Uterus (tissue), 4 donors: ENCODE measurements around the gene SORT1. TPM values are rescaled to one million over a fixed set of nuclear protein-coding genes. Genes with fewer than 3 reads are reported as not detected.
A peak's percentile ranks its signal among the peaks of the same experiment; 100 is the strongest.

ENCODE experiments used
- DNase-seq, 2 donors: peaks; one replicate each; pipeline ENCODE4 v3.0.0-alpha.2; 2019 to 2020
- H3K27ac ChIP-seq, 2 donors: fragments of 200-600 bp; sonication (generic); 1 replicate in 1 of 2; 2 replicates in 1 of 2; pipeline ENCODE4 v1.5.1; 2016 to 2018
- H3K27me3 ChIP-seq, 2 donors: fragments of 200-600 bp; sonication (generic); one replicate each; pipeline ENCODE4 v1.5.1; 2018 to 2019; ENCODE audit warnings: control low read depth in 1 of 2
- H3K36me3 ChIP-seq, 2 donors: fragments of 200-600 bp; sonication (generic); one replicate each; pipeline ENCODE4 v1.5.1; 2019; ENCODE audit warnings: control low read depth in 1 of 2
- H3K4me1 ChIP-seq, 2 donors: fragments of 200-600 bp; sonication (generic); one replicate each; pipeline ENCODE4 v1.5.1; 2018 to 2019; ENCODE audit warnings: control low read depth in 1 of 2
- H3K4me3 ChIP-seq, 2 donors: fragments of 200-600 bp; sonication (generic); 1 replicate in 1 of 2; 2 replicates in 1 of 2; pipeline ENCODE4 v1.5.1; 2018 to 2019; ENCODE audit warnings: mild to moderate bottlenecking in 1 of 2
- H3K9me3 ChIP-seq, 2 donors: fragments of 200-600 bp; sonication (generic); one replicate each; pipeline ENCODE4 v1.5.1; 2019; ENCODE audit warnings: control low read depth in 1 of 2
- POLR2A ChIP-seq, 2 donors: fragments of 450-650 bp; IDR thresholded peaks; one replicate each; pipeline ENCODE4 v1.6.1; 2016; ENCODE audit warnings: antibody characterized with exemption in 2 of 2, mild to moderate bottlenecking in 1 of 2, moderate library complexity in 1 of 2
- intact Hi-C: fragments of 100-400 bp; cut with DNase I; formaldehyde crosslinking; loops from one replicate; pipeline ENCODE4 v1.15.1; 2023; ENCODE audit warnings: low total_unique reads
- total RNA-seq, 4 donors: library from RNA; depleted of rRNA in 3 of 4; stranded (reverse); fragments of >200 nt in 3 of 4; gene quantifications; one replicate each; pipeline versions ENCODE4 v1.1.0 to v1.2.4, GENCODE V29; 2014 to 2023
- TF ChIP-seq, protein P1 (sequence below), 4 experiments: fragments of 200-600 bp in 2 of 4; fragments of 450-650 bp in 2 of 4; sonication (generic) in 2 of 4; IDR thresholded peaks; one replicate each; pipeline ENCODE4 v1.5.1; 2016 to 2019; ENCODE audit warnings: antibody characterized with exemption in 4 of 4, mild to moderate bottlenecking in 2 of 4, moderate library complexity in 1 of 4
- donor health status: DM: yes; HTN: yes; CAD: no.

The SORT1 gene
- total RNA-seq, 4 donors from 2014 or later, result 20.2 to 43.4 (median 27.9) TPM

DNA sequence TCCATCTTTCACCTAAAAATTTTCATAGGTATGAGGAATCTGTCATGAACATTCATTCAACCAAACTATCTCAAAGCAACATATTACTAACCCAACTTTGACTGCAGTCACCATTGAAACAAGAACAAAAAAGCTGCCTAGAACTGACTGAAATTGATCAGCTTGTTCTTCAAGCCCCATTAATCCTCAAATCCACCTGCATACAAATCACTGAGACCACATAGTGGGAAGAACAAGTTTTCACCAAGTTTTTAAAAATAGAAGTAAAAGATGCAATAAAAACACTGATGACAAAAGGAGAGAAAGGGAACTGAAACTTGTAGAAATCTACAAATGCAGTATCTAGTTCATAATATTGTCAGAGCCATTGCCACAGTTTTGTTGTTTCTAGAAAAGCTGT lies 6.1 kb downstream of the SORT1 start:
- TF ChIP-seq, protein P1, sequence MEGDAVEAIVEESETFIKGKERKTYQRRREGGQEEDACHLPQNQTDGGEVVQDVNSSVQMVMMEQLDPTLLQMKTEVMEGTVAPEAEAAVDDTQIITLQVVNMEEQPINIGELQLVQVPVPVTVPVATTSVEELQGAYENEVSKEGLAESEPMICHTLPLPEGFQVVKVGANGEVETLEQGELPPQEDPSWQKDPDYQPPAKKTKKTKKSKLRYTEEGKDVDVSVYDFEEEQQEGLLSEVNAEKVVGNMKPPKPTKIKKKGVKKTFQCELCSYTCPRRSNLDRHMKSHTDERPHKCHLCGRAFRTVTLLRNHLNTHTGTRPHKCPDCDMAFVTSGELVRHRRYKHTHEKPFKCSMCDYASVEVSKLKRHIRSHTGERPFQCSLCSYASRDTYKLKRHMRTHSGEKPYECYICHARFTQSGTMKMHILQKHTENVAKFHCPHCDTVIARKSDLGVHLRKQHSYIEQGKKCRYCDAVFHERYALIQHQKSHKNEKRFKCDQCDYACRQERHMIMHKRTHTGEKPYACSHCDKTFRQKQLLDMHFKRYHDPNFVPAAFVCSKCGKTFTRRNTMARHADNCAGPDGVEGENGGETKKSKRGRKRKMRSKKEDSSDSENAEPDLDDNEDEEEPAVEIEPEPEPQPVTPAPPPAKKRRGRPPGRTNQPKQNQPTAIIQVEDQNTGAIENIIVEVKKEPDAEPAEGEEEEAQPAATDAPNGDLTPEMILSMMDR (IDR thresholded peaks at IDR 0.05), result no peak
- TF ChIP-seq POLR2A (IDR thresholded peaks at IDR 0.05), result no peak
- no peaks in the 10 kb centered on the region for H3K9me3 ChIP-seq
- DNase-seq, result no peak
- H3K27me3 ChIP-seq, result no peaks in the 10 kb centered on the region
- peak overlapping the region; percentile 81 to 95 for H3K27ac ChIP-seq
- intact Hi-C loops, result no loop called here
- H3K4me1 ChIP-seq, result peaks cover 0 to 18% of the 10 kb centered on the region in 2 donors
- no peaks in the 10 kb centered on the region for H3K36me3 ChIP-seq
- no peak overlapping the region for H3K4me3 ChIP-seq

DNA sequence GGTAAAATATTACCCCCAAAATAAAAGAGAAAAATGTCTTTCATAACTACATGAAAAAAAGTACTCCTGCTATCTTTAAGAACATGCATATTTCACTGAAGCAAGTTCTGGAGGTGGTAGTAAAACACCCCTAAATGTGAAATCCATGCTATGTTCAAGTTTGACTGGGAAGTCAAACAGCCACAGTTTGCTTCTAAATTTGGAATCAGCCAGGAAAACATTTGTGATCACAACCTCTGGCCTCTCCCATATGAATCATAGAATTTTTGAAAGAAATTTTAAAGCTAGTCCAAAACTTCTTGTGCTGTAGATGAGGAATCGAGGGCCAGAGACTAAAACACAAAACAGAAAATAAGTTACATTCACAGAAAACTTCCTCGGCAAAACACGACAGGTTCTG lies 6.6 kb downstream of the SORT1 start:
- Histone ChIP-seq H3K4me1 (peaks cover 0 to 18% of the 10 kb centered on the region in 2 donors), H3K27ac (peak overlapping the region; percentile 81 to 95), H3K9me3 (no peaks in the 10 kb centered on the region), H3K27me3 (no peaks in the 10 kb centered on the region), H3K36me3 (no peaks in the 10 kb centered on the region), H3K4me3 (no peak overlapping the region)
- TF ChIP-seq, protein P1 (IDR thresholded peaks at IDR 0.05), result no peak
- no peak for TF ChIP-seq POLR2A (IDR thresholded peaks at IDR 0.05)
- no peak for DNase-seq
- intact Hi-C loops, result no loop called here

GRCh38 chr1:109389638-109390341 lies 7.9 kb downstream of the SORT1 start:
- intact Hi-C loops, result no loop called here
- Histone ChIP-seq H3K4me3 (no peak overlapping the region), H3K27me3 (no peaks in the 10 kb centered on the region), H3K4me1 (peaks cover 0 to 18% of the 10 kb centered on the region in 2 donors), H3K9me3 (no peaks in the 10 kb centered on the region), H3K27ac (peak overlapping the region; percentile 81 to 95), H3K36me3 (no peaks in the 10 kb centered on the region)
- TF ChIP-seq, protein P1 (IDR thresholded peaks at IDR 0.05), result no peak
- TF ChIP-seq POLR2A (IDR thresholded peaks at IDR 0.05), result no peak
- DNase-seq, result no peak

- H3K27me3 ChIP-seq, result no peaks in the 10 kb centered on the region
- peaks cover 0 to 18% of the 10 kb centered on the region in 2 donors for H3K4me1 ChIP-seq
- no peak overlapping the region for H3K4me3 ChIP-seq
- H3K27ac ChIP-seq, result peak overlapping the region; percentile 81 to 95
- H3K9me3 ChIP-seq, result no peaks in the 10 kb centered on the region
- no peaks in the 10 kb centered on the region for H3K36me3 ChIP-seq
- intact Hi-C loops, result no loop called here
- DNase-seq, result no peak
- TF ChIP-seq POLR2A (IDR thresholded peaks at IDR 0.05), result no peak
- TF ChIP-seq, protein P1 (IDR thresholded peaks at IDR 0.05), result no peak
These were observed 8.7 kb downstream of the SORT1 start for GRCh38 chr1:109388884-109389637.

- peak overlapping the region; percentile 81 to 95 for H3K27ac ChIP-seq
- no peak for DNase-seq
- no peaks in the 10 kb centered on the region for H3K27me3 ChIP-seq
- TF ChIP-seq POLR2A (IDR thresholded peaks at IDR 0.05), result no peak
- TF ChIP-seq, protein P1 (IDR thresholded peaks at IDR 0.05), result no peak
- no peak overlapping the region for H3K4me3 ChIP-seq
- no peaks in the 10 kb centered on the region for H3K36me3 ChIP-seq
- H3K9me3 ChIP-seq, result no peaks in the 10 kb centered on the region
- intact Hi-C loops, result no loop called here
- peaks cover 0 to 18% of the 10 kb centered on the region in 2 donors for H3K4me1 ChIP-seq
These were observed 9.5 kb downstream of the SORT1 start for GRCh38 chr1:109388208-109388711.
